GM21528 (cell line): Measurements from ENCODE around the gene MEAF6.

Experiments
- ATAC-seq: cut with Tn5 transposase; IDR thresholded peaks from one replicate; pipeline ENCODE4 v1.9.1; 2021; ENCODE audit warnings: mild to moderate bottlenecking, moderate library complexity; ENCODE audit not compliant: unreplicated experiment, low FRiP score

MEAF6 gene

GRCh38 chr1:37474697-37475379, 39.7 kb downstream of the MEAF6 start:
- peak; percentile 2 for ATAC-seq

- ATAC-seq, result peak; percentile 60
These were observed 40.4 kb downstream of the MEAF6 start, which contains the start of gene ZC3H12A for GRCh38 chr1:37474046-37474696. Gene ZC3H12A (plus strand): TSS chr1:37474580. CDS start chr1:37475497, 917 bp downstream.

- ATAC-seq, result no peak
These were observed 41.0 kb downstream of the MEAF6 start for GRCh38 chr1:37473431-37474045.

GRCh38 chr1:37472994-37473393, 41.6 kb downstream of the MEAF6 start:
- ATAC-seq, result no peak

GRCh38 chr1:37472281-37472680, 42.3 kb downstream of the MEAF6 start:
- ATAC-seq, result no peak

GRCh38 chr1:37471345-37472231, 43.0 kb downstream of the MEAF6 start:
- ATAC-seq, result no peak

- no peak for ATAC-seq
These were observed 45.2 kb downstream of the MEAF6 start for GRCh38 chr1:37469386-37469785.

GRCh38 chr1:37468037-37468436, 46.5 kb downstream of the MEAF6 start:
- ATAC-seq, result no peak

GRCh38 chr1:37465593-37466517, 48.7 kb downstream of the MEAF6 start:
- no peak for ATAC-seq

- no peak for ATAC-seq
These were observed 50.1 kb downstream of the MEAF6 start for GRCh38 chr1:37464443-37464842.

- no peak for ATAC-seq
These were observed 52.7 kb downstream of the MEAF6 start for GRCh38 chr1:37461698-37462436.

GRCh38 chr1:37458551-37458950, 56.0 kb downstream of the MEAF6 start:
- ATAC-seq, result no peak

GRCh38 chr1:37456614-37457013, 58.0 kb downstream of the MEAF6 start:
- ATAC-seq, result no peak

- ATAC-seq, result no peak
These were observed 59.0 kb downstream of the MEAF6 start for GRCh38 chr1:37455516-37455915.

- no peak for ATAC-seq
These were observed 60.9 kb downstream of the MEAF6 start for GRCh38 chr1:37453647-37454046.

GRCh38 chr1:37452416-37452815, 62.1 kb downstream of the MEAF6 start:
- no peak for ATAC-seq

GRCh38 chr1:37449936-37450335, 64.6 kb downstream of the MEAF6 start:
- no peak for ATAC-seq

- no peak for ATAC-seq
These were observed 65.7 kb downstream of the MEAF6 start for GRCh38 chr1:37448691-37449417.
